Cerebellar cortex (tissue), 1 donor: ENCODE data around the gene RPL35A.
"Not testable (repeated sequence)": the region's sequence is repeated elsewhere in the genome, so short reads cannot be mapped to it uniquely, and the experiment has no call there.

Experiments used
- DNase-seq: peaks from one replicate; pipeline ENCODE4 v3.0.0-alpha.2; 2015; ENCODE audit warnings: low spot score

Gene RPL35A

GRCh38 chr3:197949778-197950676, at the start of gene RPL35A:
Gene RPL35A, plus strand, starts transcription at chr3:197950190. Its CDS starts 778 bp downstream, at chr3:197950968.
- peak; percentile 96 for DNase-seq

DNA sequence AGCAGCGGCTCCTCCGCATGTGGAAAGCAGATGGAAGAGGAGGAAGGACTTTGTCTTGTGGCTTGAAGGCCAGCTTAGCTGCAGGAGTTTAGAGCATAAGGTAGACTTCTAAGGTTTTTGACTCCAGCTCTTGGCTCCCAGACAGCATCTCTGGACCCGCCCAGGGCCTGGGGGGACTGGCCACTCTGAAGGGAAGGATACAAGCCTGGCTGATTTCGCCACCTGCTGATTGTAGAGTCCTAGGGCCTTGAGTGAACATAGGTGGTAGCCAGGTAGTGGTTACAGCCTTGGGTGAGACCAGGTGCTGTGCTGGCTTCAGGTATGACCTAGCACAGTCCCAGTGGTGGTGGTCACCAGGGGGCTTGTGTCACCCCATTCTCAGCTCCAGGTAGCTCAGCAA, 48.4 kb upstream of the RPL35A start:
- no peak for DNase-seq

GRCh38 chr3:197906023-197906849, 43.8 kb upstream of the RPL35A start:
- DNase-seq: peak; percentile 89

GRCh38 chr3:197906850-197907187, 43.2 kb upstream of the RPL35A start:
- no peak for DNase-seq

- no peak for DNase-seq
Observed at GRCh38 chr3:197907196-197907595, 42.8 kb upstream of the RPL35A start.

GRCh38 chr3:197908550-197908949, 41.4 kb upstream of the RPL35A start:
- DNase-seq: not testable (repeated sequence)

- DNase-seq: no peak
Observed at GRCh38 chr3:197908957-197909701, 40.9 kb upstream of the RPL35A start.

- DNase-seq: no peak
Observed at GRCh38 chr3:197912741-197913476, 37.1 kb upstream of the RPL35A start.

- no peak for DNase-seq
Observed at GRCh38 chr3:197913641-197914380, 36.2 kb upstream of the RPL35A start.

- not testable (repeated sequence) for DNase-seq
Observed at GRCh38 chr3:197921429-197922275, 28.3 kb upstream of the RPL35A start.

GRCh38 chr3:197926418-197926817, 23.6 kb upstream of the RPL35A start:
- DNase-seq: peak; percentile 14

GRCh38 chr3:197927578-197927977, 22.4 kb upstream of the RPL35A start:
- not testable (repeated sequence) for DNase-seq

- DNase-seq: no peak
Observed at GRCh38 chr3:197936819-197937384, 13.1 kb upstream of the RPL35A start.

GRCh38 chr3:197940745-197941384, 9.1 kb upstream of the RPL35A start:
- no peak for DNase-seq

DNA sequence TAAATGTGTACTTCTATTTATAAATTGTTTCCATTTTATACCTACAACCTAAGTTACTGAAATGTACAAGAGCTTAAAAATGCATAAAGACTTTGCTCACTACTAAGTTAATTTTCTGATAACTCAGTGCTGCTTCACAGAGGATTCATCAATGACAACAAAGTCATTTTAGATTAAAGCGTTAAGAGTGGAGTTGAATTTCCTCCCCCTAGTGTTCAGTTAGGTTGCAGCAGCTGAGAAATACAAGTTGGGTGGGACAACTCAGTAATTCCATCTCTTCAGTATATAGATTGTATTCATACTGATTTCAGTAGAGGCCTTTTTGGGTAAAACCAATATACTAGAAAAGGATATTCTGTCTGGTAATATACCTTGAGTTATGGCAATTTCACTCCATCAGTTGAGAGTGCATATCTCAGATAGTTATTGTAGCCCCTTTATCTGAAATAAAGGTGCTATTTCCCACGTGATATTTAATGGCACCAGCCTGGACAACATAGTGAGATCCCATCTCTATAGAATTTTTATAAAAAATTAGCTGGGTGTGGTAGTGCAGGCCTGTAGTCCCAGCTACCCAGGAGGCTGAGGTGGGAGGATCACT, 6.9 kb upstream of the RPL35A start:
- DNase-seq: peak; percentile 40

DNA sequence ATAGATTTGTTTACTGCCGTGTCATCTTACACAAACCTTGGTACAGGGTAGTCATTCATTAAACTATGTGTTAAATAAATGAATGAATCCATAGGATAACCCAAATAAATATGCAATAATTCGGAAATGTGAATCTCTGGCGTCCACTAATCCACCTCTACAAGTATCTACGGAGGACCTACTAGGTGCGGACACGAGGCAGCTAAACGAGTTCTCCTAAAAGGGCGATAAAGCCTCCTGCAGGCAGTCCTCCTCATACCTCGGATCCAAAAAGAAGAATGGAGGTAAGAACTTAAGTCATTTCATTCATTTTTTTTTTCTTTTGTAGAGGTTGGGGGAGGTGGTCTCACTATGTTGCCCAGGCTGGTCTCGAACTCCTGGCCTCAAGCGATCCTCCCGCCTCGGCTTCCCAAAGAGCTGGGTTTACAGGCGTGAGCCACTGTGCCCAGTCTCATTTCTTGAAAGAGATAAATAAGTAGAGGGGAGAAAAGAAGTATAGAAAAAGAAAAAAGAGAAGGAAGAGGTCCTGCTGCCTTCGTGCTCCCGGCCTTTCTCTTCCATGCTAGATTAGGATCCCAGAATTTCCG, 706 bp upstream of the RPL35A start:
- no peak for DNase-seq

GRCh38 chr3:197950677-197951061, 679 bp downstream of the RPL35A start:
- no peak for DNase-seq

DNA sequence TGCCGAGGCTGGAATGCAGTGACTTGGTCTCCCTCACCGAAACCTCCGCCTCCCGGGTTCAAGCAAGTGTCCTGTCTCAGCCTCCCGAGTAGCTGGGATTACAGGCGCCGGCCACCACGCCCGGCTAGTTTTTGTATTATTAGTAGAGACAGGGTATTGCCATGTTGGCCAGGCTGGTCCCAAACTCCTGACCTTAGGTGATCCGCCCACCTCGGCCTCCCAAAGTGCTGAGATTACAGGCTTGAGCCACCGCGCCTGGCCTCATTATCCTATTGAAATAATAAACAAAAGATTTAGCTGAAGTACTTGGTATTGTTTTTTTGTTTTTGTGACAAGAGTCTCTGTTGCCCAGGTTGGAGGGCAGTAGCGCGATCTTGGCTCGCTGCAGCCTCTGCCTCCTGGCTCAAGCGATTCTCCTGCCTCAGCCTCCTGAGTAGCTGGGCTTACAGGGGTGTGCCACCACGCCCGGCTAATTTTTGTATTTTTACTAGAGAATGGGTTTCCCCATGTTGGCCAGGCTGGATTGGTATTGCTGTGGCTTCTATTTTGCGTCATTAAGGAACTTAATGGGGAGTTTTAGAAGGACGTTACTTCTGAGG, 1.5 kb downstream of the RPL35A start:
- no peak for DNase-seq
